Measurements from ENCODE around the gene UGGT1. TPM values are rescaled to one million over a fixed set of nuclear protein-coding genes. Genes with fewer than 3 reads are reported as not detected.

The UGGT1 gene
- polyA plus RNA-seq, 2 of the 4 experiments (the other 2 are of a cell fraction), result 24.2 to 56.4 TPM

- CTCF ChIA-PET, result interaction anchor here (1.0 to 1.3 kb wide), 2 partner anchors 19 to 96 kb away, joined by 3 read pairs; no protein-coding TSS in a partner anchor
- Histone ChIP-seq H3K27ac (no peak overlapping the region), H3K9me3 (no peaks in the 10 kb centered on the region), H3K4me2 (no peak overlapping the region), H3K4me1 (no peaks in the 10 kb centered on the region), H3K4me3 (no peak overlapping the region)
- 91% methylated on average over 7 of the region's 7 CpGs for WGBS (ENCODE audit: missing lambda C conversion rate)
- DNase-seq (ENCODE audit: low read depth in 1 of 2, low spot score in 1 of 2), result no peak
- POLR2A ChIA-PET, result no interaction called here
- TF ChIP-seq E2F6 (IDR thresholded peaks at IDR 0.05; ENCODE audit: borderline replicate concordance, low read depth), result no peak
- no peak for TF ChIP-seq HOXB5 (CRISPR knock-in tag; IDR thresholded peaks at IDR 0.05)
- no peak for TF ChIP-seq RAD21 (conservative IDR thresholded peaks at IDR 0.05 in 1 of 2, IDR thresholded peaks at IDR 0.05 in 1 of 2)
- TF ChIP-seq CBX2 (IDR thresholded peaks at IDR 0.05; ENCODE audit: borderline replicate concordance, low read depth), result no peak
- TF ChIP-seq ELK1 (IDR thresholded peaks at IDR 0.05; ENCODE audit: low read depth, low read length), result no peak
- no peak for TF ChIP-seq MAFK (IDR thresholded peaks at IDR 0.05; ENCODE audit: partially characterized antibody)
- no peak for TF ChIP-seq FOXS1 (CRISPR knock-in tag; IDR thresholded peaks at IDR 0.05)
- TF ChIP-seq PHF8 (IDR thresholded peaks at IDR 0.05; ENCODE audit: borderline replicate concordance, low read depth), result no peak
- no peak for TF ChIP-seq JUN (IDR thresholded peaks at IDR 0.05)
- TF ChIP-seq NR3C1 (IDR thresholded peaks at IDR 0.05), result no peak
- no peak for TF ChIP-seq JUNB (IDR thresholded peaks at IDR 0.05)
- TF ChIP-seq CEBPB (IDR thresholded peaks at IDR 0.05), result no peak
- TF ChIP-seq FOSL2 (IDR thresholded peaks at IDR 0.05), result no peak
- no peak for TF ChIP-seq FOSL2 (CRISPR knock-in tag; IDR thresholded peaks at IDR 0.05)
- FAIRE-seq, result no peak
- no peak for ATAC-seq
These were observed 68.4 kb downstream of the UGGT1 start for GRCh38 chr2:128159437-128159836.

- TF ChIP-seq TFCP2L1 (CRISPR knock-in tag; IDR thresholded peaks at IDR 0.05) (no peak), USF2 (IDR thresholded peaks at IDR 0.05) (no peak), SREBF2 (IDR thresholded peaks at IDR 0.05) (no peak), RAD21 (conservative IDR thresholded peaks at IDR 0.05 in 1 of 2, IDR thresholded peaks at IDR 0.05 in 1 of 2) (no peak), KDM5A (IDR thresholded peaks at IDR 0.05) (no peak), HOXA7 (CRISPR knock-in tag; IDR thresholded peaks at IDR 0.05) (no peak), BHLHE40 (IDR thresholded peaks at IDR 0.05; ENCODE audit: low read depth, low read length) (no peak), HDAC2 (IDR thresholded peaks at IDR 0.05) (no peak), POLR2A (IDR thresholded peaks at IDR 0.05; ENCODE audit: low read length) (no peak), HES2 (IDR thresholded peaks at IDR 0.05) (no peak), FOXS1 (CRISPR knock-in tag; IDR thresholded peaks at IDR 0.05) (no peak), CBX2 (IDR thresholded peaks at IDR 0.05; ENCODE audit: borderline replicate concordance, low read depth) (no peak), HMGXB4 (CRISPR knock-in tag; IDR thresholded peaks at IDR 0.05; ENCODE audit: borderline replicate concordance) (no peak)
- ChIA-PET CTCF (interaction anchor here (0.7 to 1.0 kb wide), 2 partner anchors 10 to 50 kb away, joined by 3 to 4 read pairs; no protein-coding TSS in a partner anchor), POLR2A (no interaction called here)
- no peaks in the 10 kb centered on the region for H3K9me3 ChIP-seq
- whole genome bisulfite sequencing (ENCODE audit: missing lambda C conversion rate), result 89% methylated on average over 9 of the region's 9 CpGs
- no peak overlapping the region for H3K4me2 ChIP-seq
- no peak overlapping the region for H3K4me3 ChIP-seq
- no peaks in the 10 kb centered on the region for H3K4me1 ChIP-seq
- no peak for FAIRE-seq
- no peak overlapping the region for H3K27ac ChIP-seq
- no peak for ATAC-seq
- no peak for DNase-seq (ENCODE audit: low read depth in 1 of 2, low spot score in 1 of 2)
These were observed 69.7 kb downstream of the UGGT1 start for GRCh38 chr2:128160616-128161275.

All from A549 (cell line).